Fibroblast of pulmonary artery (primary cell): ENCODE measurements around the gene SLC16A6.
"Not testable (repeated sequence)": the region's sequence is repeated elsewhere in the genome, so short reads cannot be mapped to it uniquely, and the experiment has no call there.

Source experiments
- DNase-seq: peaks from one replicate; pipeline ENCODE4 v3.0.0-alpha.2; 2010; ENCODE audit warnings: low read depth
- H3K4me3 ChIP-seq: replicated peaks from 2 replicates; pipeline ENCODE4 v1.5.1; 2011; ENCODE audit warnings: low read depth, mild to moderate bottlenecking, control low read depth, low read length, moderate library complexity
- TF ChIP-seq, protein P1 (sequence below): IDR thresholded peaks from 2 replicates; pipeline ENCODE4 v1.5.1; 2011; ENCODE audit warnings: mild to moderate bottlenecking, control low read depth, low read length, inconsistent platforms; ENCODE audit errors: missing control alignments

SLC16A6 gene

DNA sequence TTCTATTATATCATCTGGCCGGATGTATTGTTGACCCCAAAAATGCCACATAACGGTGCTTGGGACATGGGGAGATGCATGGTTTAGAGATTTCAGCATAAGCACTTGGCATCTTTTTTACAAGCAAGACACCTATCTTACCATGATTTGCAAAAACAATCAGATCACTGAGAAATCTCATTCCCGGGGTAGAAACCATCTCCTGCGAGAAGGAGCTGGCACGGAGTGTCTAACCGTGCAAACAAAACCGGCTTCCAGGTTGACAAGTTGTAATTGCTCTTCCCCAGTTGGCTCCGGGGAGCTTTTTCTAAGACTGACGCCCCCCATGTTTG is 1.0 kb downstream of the SLC16A6 start:
- DNase-seq, result no peak
- TF ChIP-seq, protein P1, sequence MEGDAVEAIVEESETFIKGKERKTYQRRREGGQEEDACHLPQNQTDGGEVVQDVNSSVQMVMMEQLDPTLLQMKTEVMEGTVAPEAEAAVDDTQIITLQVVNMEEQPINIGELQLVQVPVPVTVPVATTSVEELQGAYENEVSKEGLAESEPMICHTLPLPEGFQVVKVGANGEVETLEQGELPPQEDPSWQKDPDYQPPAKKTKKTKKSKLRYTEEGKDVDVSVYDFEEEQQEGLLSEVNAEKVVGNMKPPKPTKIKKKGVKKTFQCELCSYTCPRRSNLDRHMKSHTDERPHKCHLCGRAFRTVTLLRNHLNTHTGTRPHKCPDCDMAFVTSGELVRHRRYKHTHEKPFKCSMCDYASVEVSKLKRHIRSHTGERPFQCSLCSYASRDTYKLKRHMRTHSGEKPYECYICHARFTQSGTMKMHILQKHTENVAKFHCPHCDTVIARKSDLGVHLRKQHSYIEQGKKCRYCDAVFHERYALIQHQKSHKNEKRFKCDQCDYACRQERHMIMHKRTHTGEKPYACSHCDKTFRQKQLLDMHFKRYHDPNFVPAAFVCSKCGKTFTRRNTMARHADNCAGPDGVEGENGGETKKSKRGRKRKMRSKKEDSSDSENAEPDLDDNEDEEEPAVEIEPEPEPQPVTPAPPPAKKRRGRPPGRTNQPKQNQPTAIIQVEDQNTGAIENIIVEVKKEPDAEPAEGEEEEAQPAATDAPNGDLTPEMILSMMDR, result no peak
- H3K4me3 ChIP-seq, result no peak overlapping the region

DNA sequence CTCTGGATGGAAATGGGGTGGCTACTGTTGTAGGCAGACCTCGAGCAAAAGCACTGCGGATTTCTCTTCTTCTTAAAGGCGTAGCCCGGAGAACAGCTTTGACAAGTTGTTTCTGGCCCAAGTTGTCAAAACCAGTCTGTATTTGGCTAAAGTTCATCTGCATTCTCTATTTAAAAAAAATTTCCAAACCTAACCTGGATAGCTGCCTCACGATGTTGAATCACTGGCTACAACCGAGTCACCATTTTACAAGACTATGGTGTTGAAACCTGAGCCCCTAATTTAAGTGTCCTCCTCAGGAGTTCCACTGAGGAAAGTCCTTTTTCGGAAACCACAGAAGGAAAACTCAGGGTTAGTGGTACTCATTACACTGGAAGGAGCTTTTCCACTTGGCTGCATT is 1.5 kb downstream of the SLC16A6 start:
- no peak overlapping the region for H3K4me3 ChIP-seq
- TF ChIP-seq, protein P1, result no peak
- DNase-seq, result no peak

DNA sequence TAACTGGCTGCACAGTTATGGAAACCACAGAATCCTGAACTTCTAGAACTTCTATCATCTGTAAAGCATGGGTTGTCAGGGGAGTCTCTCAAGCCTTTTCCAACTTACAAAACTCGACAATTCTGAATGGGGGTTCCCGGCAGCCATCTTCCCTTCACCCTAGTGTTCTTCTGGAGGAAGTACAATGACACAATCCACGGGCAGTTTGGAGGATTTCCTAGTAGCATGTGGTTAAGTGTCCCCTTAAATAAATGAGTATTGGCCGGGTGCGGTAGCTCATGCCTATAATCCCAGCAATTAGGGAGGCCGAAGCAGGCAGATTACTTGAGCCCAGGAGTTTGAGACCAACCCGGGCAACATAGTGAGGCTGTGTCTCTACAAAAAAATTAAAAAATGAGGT is 2.1 kb downstream of the SLC16A6 start:
- no peak for DNase-seq
- TF ChIP-seq, protein P1, result no peak
- H3K4me3 ChIP-seq, result no peak overlapping the region

DNA sequence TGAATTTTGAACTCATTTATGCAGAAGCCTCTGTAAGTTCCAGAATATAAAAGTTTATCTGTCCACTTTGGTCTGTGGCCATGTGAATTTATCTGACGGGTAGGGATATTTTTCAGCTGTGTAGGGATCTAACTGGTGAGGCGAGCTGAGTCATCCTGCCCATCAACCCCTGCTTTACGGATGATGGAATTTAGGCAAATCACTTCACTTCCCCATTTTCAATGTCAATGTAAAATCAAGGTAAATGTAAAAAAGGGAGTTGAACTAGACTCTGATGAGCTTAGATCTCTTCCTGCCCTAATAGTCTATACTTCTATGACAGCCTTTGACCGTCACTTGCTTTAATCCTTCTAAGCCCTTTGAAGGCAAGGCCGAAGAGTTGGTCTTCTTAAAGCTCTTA is 2.6 kb downstream of the SLC16A6 start:
- H3K4me3 ChIP-seq, result no peak overlapping the region
- DNase-seq, result no peak
- TF ChIP-seq, protein P1, result no peak

DNA sequence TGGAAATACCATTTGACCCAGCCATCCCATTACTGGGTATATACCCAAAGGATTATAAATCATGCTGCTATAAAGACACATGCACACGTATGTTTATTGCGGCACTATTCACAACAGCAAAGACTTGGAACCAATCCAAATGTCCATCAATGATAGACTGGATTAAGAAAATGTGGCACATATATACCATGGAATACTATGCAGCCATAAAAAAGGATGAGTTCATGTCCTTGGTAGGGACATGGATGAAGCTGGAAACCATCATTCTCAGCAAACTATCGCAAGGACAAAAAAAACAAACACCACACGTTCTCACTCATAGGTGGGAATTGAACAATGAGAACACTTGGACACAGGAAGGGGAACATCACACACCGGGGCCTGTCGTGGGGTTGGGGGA is 9.0 kb downstream of the SLC16A6 start:
- not testable (repeated sequence) for H3K4me3 ChIP-seq

DNA sequence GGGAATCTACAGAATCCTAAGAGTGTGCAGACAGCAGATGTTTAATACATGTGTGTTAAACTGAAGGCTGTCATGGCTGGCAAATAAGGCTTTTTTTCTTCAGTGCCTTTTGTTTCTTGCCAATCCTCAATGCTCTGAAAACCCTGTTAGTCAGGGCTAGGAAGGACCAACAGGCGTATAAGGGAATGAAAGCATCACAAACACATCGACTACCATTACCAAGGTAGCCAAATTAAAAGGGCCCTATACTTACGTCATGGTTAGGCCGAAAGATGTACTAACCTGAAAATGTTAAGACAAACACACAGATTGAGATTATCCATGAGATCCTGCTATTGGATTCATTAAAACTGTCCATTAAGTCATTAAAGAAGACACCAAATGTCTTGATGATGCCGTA is 13.1 kb downstream of the SLC16A6 start:
- TF ChIP-seq, protein P1, result no peak
- no peak overlapping the region for H3K4me3 ChIP-seq
- DNase-seq, result no peak

More for the DNA sequence above, 9.0 kb downstream of the SLC16A6 start:
- not testable (repeated sequence) for DNase-seq

DNA sequence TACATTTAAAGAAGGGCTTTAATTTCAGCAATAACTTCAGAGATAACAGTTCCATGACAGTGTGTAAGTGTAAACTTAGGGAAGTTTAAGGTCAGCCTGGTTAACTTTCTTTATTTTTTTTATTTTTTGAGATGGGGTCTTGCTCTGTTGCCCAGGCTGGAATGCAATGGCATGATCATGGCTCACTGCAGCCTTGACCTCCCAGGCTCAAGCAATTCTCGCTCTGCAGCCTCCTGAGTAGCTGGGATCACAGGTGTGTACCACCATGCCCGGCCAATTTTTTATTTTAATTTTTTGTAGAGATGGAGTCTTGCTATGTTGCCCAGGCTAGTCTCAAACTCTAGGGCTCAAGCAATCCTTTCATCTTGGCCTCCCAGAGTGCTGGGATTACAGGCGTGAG is 14.6 kb downstream of the SLC16A6 start:
- DNase-seq, H3K4me3 ChIP-seq: not testable (repeated sequence)

DNA sequence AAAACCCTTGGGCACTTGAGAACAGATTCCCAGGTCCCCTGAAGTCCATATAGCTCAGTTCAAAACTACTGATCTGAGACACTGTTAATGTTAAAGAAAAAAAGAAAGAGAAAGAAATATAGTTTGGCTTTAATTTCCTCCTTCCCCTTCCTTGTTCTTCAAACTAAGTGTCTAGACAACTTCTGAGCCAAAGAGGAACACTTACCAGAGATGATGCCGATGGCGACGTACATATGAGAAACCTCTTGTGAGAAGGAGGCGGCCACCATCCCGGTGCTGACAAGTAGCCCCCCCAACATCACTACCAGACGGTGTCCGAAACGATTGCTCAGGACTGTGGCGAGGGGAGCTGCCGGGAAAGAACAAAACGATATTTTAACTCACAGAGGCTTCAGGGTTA is 17.2 kb downstream of the SLC16A6 start:
- TF ChIP-seq, protein P1, result no peak
- H3K4me3 ChIP-seq, result no peak overlapping the region
- DNase-seq, result no peak

DNA sequence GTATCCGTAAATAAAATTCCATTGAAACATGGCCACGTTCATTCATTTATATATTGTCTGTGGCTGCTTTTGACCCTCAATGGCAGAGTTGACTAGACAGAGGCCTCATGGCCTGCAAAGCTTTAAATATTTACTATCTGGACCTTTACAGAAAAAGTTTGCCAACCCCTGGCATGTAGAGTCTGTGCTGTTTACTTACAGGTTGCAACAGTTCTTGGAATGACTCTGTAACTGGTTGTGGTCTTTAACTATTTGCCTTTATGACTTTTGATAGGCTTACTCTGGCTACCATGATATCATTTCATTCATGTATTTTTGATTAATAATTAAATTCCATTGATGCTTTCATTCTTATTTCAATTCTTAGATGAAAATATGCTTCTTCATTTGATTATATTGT is 25.1 kb downstream of the SLC16A6 start:
- not testable (repeated sequence) for H3K4me3 ChIP-seq, DNase-seq
